Panc1 (cell line): ENCODE measurements around the gene TSPAN2. TPM values are rescaled to one million over a fixed set of nuclear protein-coding genes. Genes with fewer than 3 reads are reported as not detected.

Experiments
- ATAC-seq: fragments of 200-7000 bp; cut with Tn5 transposase; 2 replicates; pipeline ENCODE4 v1.9.1; 2020; ENCODE audit warnings: mild to moderate bottlenecking, moderate library complexity
- BruUV-seq: library from RNA; stranded (reverse); fragments of 400-500 nt; replicated peaks from 2 replicates; lab custom pipeline; 2021; lab: Mats Ljungman, UMichigan
- CTCF ChIA-PET: fragments of 300-600 bp; sonication (Branson Sonifier 250); formaldehyde crosslinking; loops from one replicate; lab custom pipeline; 2022; ENCODE audit warnings: antibody characterized with exemption; lab: Charles Lee
- POLR2A ChIA-PET: fragments of 300-600 bp; sonication (Branson Sonifier 250); formaldehyde crosslinking; loops from one replicate; lab custom pipeline; 2022; ENCODE audit warnings: antibody characterized with exemption; lab: Charles Lee
- DNase-seq: peaks from one replicate; pipeline ENCODE4 v3.0.0-alpha.2; 2010; ENCODE audit warnings: low read depth, low spot score
- H3K27ac ChIP-seq: 2 replicates; pipeline ENCODE4 v1.5.1; 2011; ENCODE audit warnings: mild to moderate bottlenecking, low read length, inconsistent platforms
- H3K27me3 ChIP-seq: fragments of 200-500 bp; sonication (Bioruptor generic); 2 replicates; pipeline ENCODE4 v1.6.0; 2014; ENCODE audit warnings: low read length, inconsistent platforms; ENCODE audit not compliant: control insufficient read depth, insufficient read depth
- H3K36me3 ChIP-seq: fragments of 200-500 bp; sonication (Bioruptor generic); 2 replicates; pipeline ENCODE4 v1.5.1; 2014; ENCODE audit warnings: inconsistent platforms, mild to moderate bottlenecking, low read length, moderate library complexity; ENCODE audit not compliant: control insufficient read depth, insufficient read depth
- H3K4me1 ChIP-seq: 2 replicates; pipeline ENCODE4 v1.5.1; 2011; ENCODE audit warnings: inconsistent platforms, mild to moderate bottlenecking, low read length, moderate library complexity; ENCODE audit not compliant: control insufficient read depth, insufficient read depth
- H3K4me3 ChIP-seq, 2 experiments: 2 replicates each; pipeline ENCODE4 v1.5.1; 2011 to 2012; ENCODE audit warnings: low read depth in 2 of 2, low read length in 2 of 2, mild to moderate bottlenecking in 2 of 2, inconsistent platforms in 1 of 2, moderate library complexity in 1 of 2
- H3K9me3 ChIP-seq: fragments of 200-500 bp; sonication (Bioruptor generic); 2 replicates; pipeline ENCODE4 v1.5.1; 2014; ENCODE audit warnings: low read depth, mild to moderate bottlenecking, inconsistent platforms, low read length, moderate library complexity; ENCODE audit not compliant: control insufficient read depth, insufficient read depth
- CTCF ChIP-seq: fragments of 450-650 bp; IDR thresholded peaks from 2 replicates; pipeline ENCODE4 v1.5.1; 2017; ENCODE audit warnings: mild to moderate bottlenecking
- POLR2AphosphoS5 ChIP-seq: IDR thresholded peaks from 2 replicates; pipeline ENCODE4 v1.6.1; 2012; ENCODE audit warnings: mild to moderate bottlenecking, low read depth, low read length, moderate library complexity
- REST ChIP-seq, 2 experiments: IDR thresholded peaks; 2 replicates each; pipeline ENCODE4 v1.6.1; 2011 to 2012; ENCODE audit warnings: low read depth in 2 of 2, control low read depth in 1 of 2, low read length in 1 of 2, mild to moderate bottlenecking in 1 of 2, moderate library complexity in 1 of 2; ENCODE audit not compliant: insufficient read depth in 1 of 2
- SIN3A ChIP-seq: IDR thresholded peaks from 2 replicates; pipeline ENCODE4 v1.6.1; 2012; ENCODE audit warnings: low read depth, mild to moderate bottlenecking, low read length, moderate library complexity, borderline replicate concordance; ENCODE audit not compliant: insufficient read depth
- TCF7L2 ChIP-seq: IDR thresholded peaks from 2 replicates; pipeline ENCODE4 v1.6.1; 2011; ENCODE audit warnings: mild to moderate bottlenecking, low read depth, low read length, inconsistent platforms
- in situ Hi-C: cut with HindIII; loops from 2 replicates; pipeline ENCODE4 v1.10.0; 2016; ENCODE audit warnings: low sequenced_read_pairs, low pct_unique_long_range_greater_than_20kb
- intact Hi-C: fragments of 100-400 bp; cut with micrococcal nuclease; formaldehyde crosslinking; loops from one replicate; pipeline ENCODE4 v1.10.0; 2022; ENCODE audit not compliant: unreplicated experiment
- total RNA-seq: library from RNA; stranded (reverse); gene quantifications from one replicate; pipeline ENCODE4 v1.2.1, GENCODE V29; 2021; ENCODE audit not compliant: unreplicated experiment

TSPAN2 gene
- total RNA-seq, 1 experiment from 2014 or later, result not detected

- H3K27ac ChIP-seq, result no peak overlapping the region
- in situ Hi-C loops, result no loop called here
These were observed 32.9 kb downstream of the TSPAN2 start for GRCh38 chr1:115056395-115056798.

GRCh38 chr1:115052454-115053083 lies 36.7 kb downstream of the TSPAN2 start:
- H3K4me1 ChIP-seq, result no peaks in the 10 kb centered on the region
- no peaks in the 10 kb centered on the region for H3K9me3 ChIP-seq
- peak; percentile 84 for ATAC-seq
- in situ Hi-C loops (no loop called here), intact Hi-C loops (loop anchor here (5.0 kb wide), 1 partner anchor 75 kb away; no protein-coding TSS in a partner anchor)
- TF ChIP-seq CTCF (peak; percentile 80), TCF7L2 (no peak), SIN3A (no peak), POLR2AphosphoS5 (no peak)
- ChIA-PET POLR2A (no interaction called here), CTCF (interaction anchor here (0.5 kb wide), 1 partner anchor 594 kb away, joined by 4 read pairs; no protein-coding TSS in a partner anchor)
- H3K27ac ChIP-seq, result no peak overlapping the region
- DNase-seq, result peak; percentile 38
- H3K27me3 ChIP-seq, result peaks cover 7% of the 10 kb centered on the region
- BruUV-seq, result no TSS peak
- no peak overlapping the region for H3K4me3 ChIP-seq
- H3K36me3 ChIP-seq, result no peaks in the 10 kb centered on the region

More at GRCh38 chr1:115056395-115056798, 32.9 kb downstream of the TSPAN2 start:
- Histone ChIP-seq H3K4me3 (no peak overlapping the region), H3K36me3 (no peaks in the 10 kb centered on the region), H3K27me3 (peaks cover 4% of the 10 kb centered on the region), H3K4me1 (no peaks in the 10 kb centered on the region), H3K9me3 (no peaks in the 10 kb centered on the region)
- ATAC-seq (no peak), DNase-seq (no peak)
- ChIA-PET POLR2A (no interaction called here), CTCF (no interaction called here)
- no TSS peak for BruUV-seq
- intact Hi-C loops, result no loop called here
- TF ChIP-seq SIN3A, result no peak
- TF ChIP-seq CTCF, result no peak
- TF ChIP-seq TCF7L2, result no peak
- TF ChIP-seq REST (IDR thresholded peaks at IDR 0.05; ENCODE audit: insufficient read depth in 1 of 2, low read depth in 2 of 2, low read length in 1 of 2), result no peak
- no peak for TF ChIP-seq POLR2AphosphoS5
